ENCODE results near the gene TICRR. TPM values are rescaled to one million over a fixed set of nuclear protein-coding genes. Genes with fewer than 3 reads are reported as not detected.

Gene TICRR
- total RNA-seq, 1 experiment from 2014 or later, result 37.4 TPM

DNA sequence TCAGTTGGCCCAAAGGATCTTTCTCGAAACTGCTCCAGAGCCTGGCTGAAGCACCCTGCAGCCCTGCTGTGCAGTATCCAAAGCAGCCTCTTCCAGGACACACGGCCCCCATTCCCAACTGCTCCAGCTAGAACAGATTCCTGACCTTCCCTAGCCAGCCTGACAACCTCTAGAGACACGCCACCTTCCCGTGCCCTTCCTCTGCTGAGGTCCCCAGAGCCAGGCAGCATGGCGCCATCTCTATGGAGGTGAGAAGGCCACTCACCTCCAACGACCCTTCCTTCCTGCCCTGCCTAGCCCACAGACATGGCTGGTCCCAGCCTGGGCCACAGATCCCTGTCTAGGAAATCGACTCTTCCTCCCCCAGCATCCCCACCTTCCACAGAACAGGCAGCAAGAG lies 76.9 kb downstream of the TICRR start:
- Mint-ChIP-seq H3K4me1 (peaks cover 12% of the 10 kb centered on the region), H3K9me3 (no peaks in the 10 kb centered on the region), H3K27me3 (ENCODE audit: low read depth) (peaks cover 10% of the 10 kb centered on the region), H3K4me3 (no peak overlapping the region), H3K36me3 (peaks cover 7% of the 10 kb centered on the region; the same call in 1 of the 2 replicates), H3K27ac (no peak overlapping the region)
- TF ChIP-seq SOX15 (CRISPR knock-in tag; IDR thresholded peaks at IDR 0.05), result no peak
- TF ChIP-seq, protein P1, sequence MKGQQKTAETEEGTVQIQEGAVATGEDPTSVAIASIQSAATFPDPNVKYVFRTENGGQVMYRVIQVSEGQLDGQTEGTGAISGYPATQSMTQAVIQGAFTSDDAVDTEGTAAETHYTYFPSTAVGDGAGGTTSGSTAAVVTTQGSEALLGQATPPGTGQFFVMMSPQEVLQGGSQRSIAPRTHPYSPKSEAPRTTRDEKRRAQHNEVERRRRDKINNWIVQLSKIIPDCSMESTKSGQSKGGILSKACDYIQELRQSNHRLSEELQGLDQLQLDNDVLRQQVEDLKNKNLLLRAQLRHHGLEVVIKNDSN (CRISPR knock-in tag; IDR thresholded peaks at IDR 0.05), result no peak
- TF ChIP-seq, protein P2, sequence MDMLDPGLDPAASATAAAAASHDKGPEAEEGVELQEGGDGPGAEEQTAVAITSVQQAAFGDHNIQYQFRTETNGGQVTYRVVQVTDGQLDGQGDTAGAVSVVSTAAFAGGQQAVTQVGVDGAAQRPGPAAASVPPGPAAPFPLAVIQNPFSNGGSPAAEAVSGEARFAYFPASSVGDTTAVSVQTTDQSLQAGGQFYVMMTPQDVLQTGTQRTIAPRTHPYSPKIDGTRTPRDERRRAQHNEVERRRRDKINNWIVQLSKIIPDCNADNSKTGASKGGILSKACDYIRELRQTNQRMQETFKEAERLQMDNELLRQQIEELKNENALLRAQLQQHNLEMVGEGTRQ (CRISPR knock-in tag; IDR thresholded peaks at IDR 0.05), result no peak
- TF ChIP-seq PRRX2 (CRISPR knock-in tag; IDR thresholded peaks at IDR 0.05), result no peak
- TF ChIP-seq, protein P3, sequence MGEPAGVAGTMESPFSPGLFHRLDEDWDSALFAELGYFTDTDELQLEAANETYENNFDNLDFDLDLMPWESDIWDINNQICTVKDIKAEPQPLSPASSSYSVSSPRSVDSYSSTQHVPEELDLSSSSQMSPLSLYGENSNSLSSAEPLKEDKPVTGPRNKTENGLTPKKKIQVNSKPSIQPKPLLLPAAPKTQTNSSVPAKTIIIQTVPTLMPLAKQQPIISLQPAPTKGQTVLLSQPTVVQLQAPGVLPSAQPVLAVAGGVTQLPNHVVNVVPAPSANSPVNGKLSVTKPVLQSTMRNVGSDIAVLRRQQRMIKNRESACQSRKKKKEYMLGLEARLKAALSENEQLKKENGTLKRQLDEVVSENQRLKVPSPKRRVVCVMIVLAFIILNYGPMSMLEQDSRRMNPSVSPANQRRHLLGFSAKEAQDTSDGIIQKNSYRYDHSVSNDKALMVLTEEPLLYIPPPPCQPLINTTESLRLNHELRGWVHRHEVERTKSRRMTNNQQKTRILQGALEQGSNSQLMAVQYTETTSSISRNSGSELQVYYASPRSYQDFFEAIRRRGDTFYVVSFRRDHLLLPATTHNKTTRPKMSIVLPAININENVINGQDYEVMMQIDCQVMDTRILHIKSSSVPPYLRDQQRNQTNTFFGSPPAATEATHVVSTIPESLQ (CRISPR knock-in tag; IDR thresholded peaks at IDR 0.05), result no peak
- TF ChIP-seq, protein P4, sequence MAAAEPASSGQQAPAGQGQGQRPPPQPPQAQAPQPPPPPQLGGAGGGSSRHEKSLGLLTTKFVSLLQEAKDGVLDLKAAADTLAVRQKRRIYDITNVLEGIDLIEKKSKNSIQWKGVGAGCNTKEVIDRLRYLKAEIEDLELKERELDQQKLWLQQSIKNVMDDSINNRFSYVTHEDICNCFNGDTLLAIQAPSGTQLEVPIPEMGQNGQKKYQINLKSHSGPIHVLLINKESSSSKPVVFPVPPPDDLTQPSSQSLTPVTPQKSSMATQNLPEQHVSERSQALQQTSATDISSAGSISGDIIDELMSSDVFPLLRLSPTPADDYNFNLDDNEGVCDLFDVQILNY (CRISPR knock-in tag; IDR thresholded peaks at IDR 0.05), result no peak
- TF ChIP-seq, protein P5, sequence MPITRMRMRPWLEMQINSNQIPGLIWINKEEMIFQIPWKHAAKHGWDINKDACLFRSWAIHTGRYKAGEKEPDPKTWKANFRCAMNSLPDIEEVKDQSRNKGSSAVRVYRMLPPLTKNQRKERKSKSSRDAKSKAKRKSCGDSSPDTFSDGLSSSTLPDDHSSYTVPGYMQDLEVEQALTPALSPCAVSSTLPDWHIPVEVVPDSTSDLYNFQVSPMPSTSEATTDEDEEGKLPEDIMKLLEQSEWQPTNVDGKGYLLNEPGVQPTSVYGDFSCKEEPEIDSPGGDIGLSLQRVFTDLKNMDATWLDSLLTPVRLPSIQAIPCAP (CRISPR knock-in tag; IDR thresholded peaks at IDR 0.05), result no peak
- TF ChIP-seq, protein P6, sequence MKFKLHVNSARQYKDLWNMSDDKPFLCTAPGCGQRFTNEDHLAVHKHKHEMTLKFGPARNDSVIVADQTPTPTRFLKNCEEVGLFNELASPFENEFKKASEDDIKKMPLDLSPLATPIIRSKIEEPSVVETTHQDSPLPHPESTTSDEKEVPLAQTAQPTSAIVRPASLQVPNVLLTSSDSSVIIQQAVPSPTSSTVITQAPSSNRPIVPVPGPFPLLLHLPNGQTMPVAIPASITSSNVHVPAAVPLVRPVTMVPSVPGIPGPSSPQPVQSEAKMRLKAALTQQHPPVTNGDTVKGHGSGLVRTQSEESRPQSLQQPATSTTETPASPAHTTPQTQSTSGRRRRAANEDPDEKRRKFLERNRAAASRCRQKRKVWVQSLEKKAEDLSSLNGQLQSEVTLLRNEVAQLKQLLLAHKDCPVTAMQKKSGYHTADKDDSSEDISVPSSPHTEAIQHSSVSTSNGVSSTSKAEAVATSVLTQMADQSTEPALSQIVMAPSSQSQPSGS (CRISPR knock-in tag; IDR thresholded peaks at IDR 0.05; ENCODE audit: borderline replicate concordance, low read depth), result no peak
- TF ChIP-seq, protein P7, sequence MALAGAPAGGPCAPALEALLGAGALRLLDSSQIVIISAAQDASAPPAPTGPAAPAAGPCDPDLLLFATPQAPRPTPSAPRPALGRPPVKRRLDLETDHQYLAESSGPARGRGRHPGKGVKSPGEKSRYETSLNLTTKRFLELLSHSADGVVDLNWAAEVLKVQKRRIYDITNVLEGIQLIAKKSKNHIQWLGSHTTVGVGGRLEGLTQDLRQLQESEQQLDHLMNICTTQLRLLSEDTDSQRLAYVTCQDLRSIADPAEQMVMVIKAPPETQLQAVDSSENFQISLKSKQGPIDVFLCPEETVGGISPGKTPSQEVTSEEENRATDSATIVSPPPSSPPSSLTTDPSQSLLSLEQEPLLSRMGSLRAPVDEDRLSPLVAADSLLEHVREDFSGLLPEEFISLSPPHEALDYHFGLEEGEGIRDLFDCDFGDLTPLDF (CRISPR knock-in tag; IDR thresholded peaks at IDR 0.05), result no peak
- no peak for TF ChIP-seq ZNF232 (CRISPR knock-in tag; IDR thresholded peaks at IDR 0.05)
- no peak for TF ChIP-seq ATF1 (CRISPR knock-in tag; IDR thresholded peaks at IDR 0.05)
- TF ChIP-seq, protein P8, sequence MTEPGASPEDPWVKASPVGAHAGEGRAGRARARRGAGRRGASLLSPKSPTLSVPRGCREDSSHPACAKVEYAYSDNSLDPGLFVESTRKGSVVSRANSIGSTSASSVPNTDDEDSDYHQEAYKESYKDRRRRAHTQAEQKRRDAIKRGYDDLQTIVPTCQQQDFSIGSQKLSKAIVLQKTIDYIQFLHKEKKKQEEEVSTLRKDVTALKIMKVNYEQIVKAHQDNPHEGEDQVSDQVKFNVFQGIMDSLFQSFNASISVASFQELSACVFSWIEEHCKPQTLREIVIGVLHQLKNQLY (CRISPR knock-in tag; IDR thresholded peaks at IDR 0.05), result no peak
- TF ChIP-seq RORB (CRISPR knock-in tag; IDR thresholded peaks at IDR 0.05), result no peak
- no peak for TF ChIP-seq JUN (CRISPR knock-in tag; IDR thresholded peaks at IDR 0.05)
- TF ChIP-seq, protein P9, sequence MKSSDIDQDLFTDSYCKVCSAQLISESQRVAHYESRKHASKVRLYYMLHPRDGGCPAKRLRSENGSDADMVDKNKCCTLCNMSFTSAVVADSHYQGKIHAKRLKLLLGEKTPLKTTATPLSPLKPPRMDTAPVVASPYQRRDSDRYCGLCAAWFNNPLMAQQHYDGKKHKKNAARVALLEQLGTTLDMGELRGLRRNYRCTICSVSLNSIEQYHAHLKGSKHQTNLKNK (CRISPR knock-in tag; IDR thresholded peaks at IDR 0.05), result no peak
- no peak for TF ChIP-seq ZNF219 (CRISPR knock-in tag; IDR thresholded peaks at IDR 0.05; ENCODE audit: borderline replicate concordance)
- no peak for TF ChIP-seq EMX1 (CRISPR knock-in tag; IDR thresholded peaks at IDR 0.05)
- no peak for DNase-seq (ENCODE audit: low spot score)
- ChIA-PET POLR2A (no interaction called here), CTCF (interaction anchor here (1.6 kb wide), 1 partner anchor 21 kb away, joined by 7 read pairs; no protein-coding TSS in a partner anchor)
- ATAC-seq, result no peak

All from WTC11 (cell line).